Measurements from ENCODE around the gene ZSWIM7. TPM values are rescaled to one million over a fixed set of nuclear protein-coding genes. Genes with fewer than 3 reads are reported as not detected.

ZSWIM7 gene
- total RNA-seq, 1 donor from 2014 or later, result 9.8 TPM

- no peak for ATAC-seq
- no peak for DNase-seq (ENCODE audit: low spot score)
These were observed 63.6 kb downstream of the ZSWIM7 start for GRCh38 chr17:15935891-15936290.

GRCh38 chr17:15934866-15935265 lies 64.6 kb downstream of the ZSWIM7 start:
- no peak for DNase-seq (ENCODE audit: low spot score)

GRCh38 chr17:15931394-15931793 lies 68.1 kb downstream of the ZSWIM7 start:
- DNase-seq (ENCODE audit: low spot score) (no peak), ATAC-seq (no peak)

More at GRCh38 chr17:15934866-15935265, 64.6 kb downstream of the ZSWIM7 start:
- ATAC-seq, result no peak

GRCh38 chr17:15930426-15930825 lies 69.1 kb downstream of the ZSWIM7 start:
- DNase-seq (ENCODE audit: low spot score), result no peak

GRCh38 chr17:15929941-15930340 lies 69.6 kb downstream of the ZSWIM7 start:
- DNase-seq (ENCODE audit: low spot score) (no peak), ATAC-seq (no peak)

More at GRCh38 chr17:15930426-15930825, 69.1 kb downstream of the ZSWIM7 start:
- no peak for ATAC-seq

GRCh38 chr17:15928286-15928785 lies 71.2 kb downstream of the ZSWIM7 start:
- no peak for DNase-seq (ENCODE audit: low spot score)
- ATAC-seq, result no peak

Other genes with a start within 250 kb of the ZSWIM7 start
- gene ADORA2B, start 54.6 kb downstream of the ZSWIM7 start, total RNA-seq, result 0.35 TPM
- 23.6 TPM for gene TTC19, start 120 bp upstream of the ZSWIM7 start, total RNA-seq
- gene NCOR1, start 215.8 kb upstream of the ZSWIM7 start, total RNA-seq, result 58.1 TPM
- gene PIGL, start 217.5 kb upstream of the ZSWIM7 start, total RNA-seq, result 18.5 TPM